GM19452 (cell line): ENCODE results near the gene TCF4.

Experiments
- ATAC-seq: cut with Tn5 transposase; IDR thresholded peaks from one replicate; pipeline ENCODE4 v1.9.1; 2021; ENCODE audit not compliant: unreplicated experiment

Gene TCF4

DNA sequence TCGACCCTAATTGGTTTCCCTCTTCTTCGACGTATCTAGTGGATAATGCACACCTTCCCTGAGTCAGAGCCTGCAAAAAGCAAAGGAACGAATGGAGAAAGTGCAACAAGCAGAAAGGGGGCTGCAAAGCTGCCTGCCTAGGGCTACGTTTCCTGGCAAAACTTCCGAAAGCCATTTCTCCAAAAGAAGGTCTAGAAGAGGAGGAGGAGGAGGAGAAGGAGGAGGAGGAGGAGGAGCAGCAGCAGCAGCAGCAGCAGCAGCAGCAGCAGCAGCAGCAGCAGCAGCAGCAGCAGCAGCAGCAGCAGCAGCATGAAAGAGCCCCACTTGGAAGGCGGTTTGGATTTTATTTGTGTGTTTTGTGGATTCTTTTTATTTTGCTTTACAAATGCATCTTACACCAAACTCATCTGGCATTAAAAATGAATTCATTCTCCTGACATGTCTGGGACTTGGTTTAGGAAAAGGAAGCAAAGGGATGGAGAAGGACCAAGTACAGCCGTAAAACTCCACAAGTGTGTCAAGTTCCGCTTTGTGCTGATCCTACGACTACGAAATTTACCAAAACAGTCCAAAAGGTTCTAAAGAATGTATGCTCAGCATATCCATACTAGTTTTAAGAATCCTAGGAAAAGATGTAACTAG is 2.0 kb downstream of the TCF4 start:
- no peak for ATAC-seq

DNA sequence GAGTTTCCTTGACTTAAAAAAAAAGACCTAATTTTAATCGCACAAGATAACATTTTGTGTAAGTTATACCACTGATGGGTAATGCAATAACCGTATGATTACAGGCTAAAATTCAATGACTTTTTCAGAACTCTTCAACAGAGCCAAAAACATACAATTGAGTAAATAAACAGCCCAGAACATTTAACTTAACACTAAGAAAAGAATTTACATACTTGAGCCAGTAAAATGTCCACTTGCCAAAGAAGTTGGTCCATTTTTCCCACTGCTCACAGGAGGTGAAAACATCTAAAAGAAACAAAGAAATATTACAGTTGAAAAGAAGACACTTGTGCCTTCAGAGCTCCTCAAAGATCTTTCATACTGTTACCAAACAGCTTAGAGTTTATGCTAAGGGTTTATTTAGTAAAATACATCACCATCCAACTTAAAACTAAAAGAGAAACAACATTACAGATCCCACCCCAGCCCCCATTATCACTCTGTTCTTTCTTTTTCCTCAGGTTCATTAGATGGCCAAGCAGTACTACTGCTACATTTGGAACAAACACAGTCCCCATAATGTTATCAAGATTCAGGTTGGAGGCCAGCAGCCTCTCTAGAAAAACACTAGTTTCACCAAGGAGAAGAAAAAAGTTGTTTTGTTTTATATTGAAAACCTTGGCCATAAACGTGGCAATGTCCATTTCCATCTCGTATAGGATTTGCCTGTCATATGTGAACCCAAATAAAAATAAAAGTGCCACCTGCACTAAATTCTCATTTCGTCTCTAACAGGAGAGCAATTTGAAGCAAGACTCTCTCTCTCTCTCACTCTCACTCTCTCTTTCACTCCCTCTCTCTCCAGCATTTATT is 2.7 kb downstream of the TCF4 start:
- no peak for ATAC-seq

DNA sequence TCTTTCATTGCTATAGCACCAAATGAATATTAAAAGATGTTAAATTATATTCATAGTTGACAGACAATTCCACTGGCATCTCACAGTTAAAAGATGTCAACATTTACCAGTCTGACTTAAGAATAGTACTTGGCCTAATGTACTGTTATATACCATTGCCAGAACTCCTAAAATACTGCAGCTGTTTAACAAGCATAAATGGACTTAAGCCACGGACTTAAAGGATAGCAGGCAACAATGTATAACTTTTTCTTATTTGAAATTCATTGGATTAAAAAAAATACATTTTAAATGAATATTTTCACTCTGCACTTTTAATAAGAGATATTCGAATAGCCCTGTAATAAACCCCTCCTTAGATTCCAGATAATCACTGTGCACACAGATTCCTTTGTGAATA is 3.8 kb downstream of the TCF4 start:
- no peak for ATAC-seq

DNA sequence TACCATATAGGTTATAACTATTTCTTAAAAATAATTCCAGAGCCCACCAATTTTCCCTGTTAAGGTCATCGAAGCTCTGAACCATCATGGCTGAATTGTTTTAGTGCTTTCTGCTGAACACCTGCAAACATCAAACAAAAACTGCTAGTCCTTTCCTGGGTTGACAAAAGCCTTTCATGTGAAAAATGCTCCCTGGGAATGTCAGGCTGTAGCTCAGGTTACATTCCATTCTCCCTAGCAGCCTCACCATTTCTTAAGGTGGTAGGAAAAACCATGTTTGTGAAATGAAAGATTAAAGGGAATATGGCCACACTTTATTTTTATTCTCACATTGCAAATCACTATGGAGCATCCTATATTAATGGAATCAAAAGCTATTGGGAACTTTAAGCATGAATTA is 5.7 kb downstream of the TCF4 start:
- ATAC-seq: no peak

DNA sequence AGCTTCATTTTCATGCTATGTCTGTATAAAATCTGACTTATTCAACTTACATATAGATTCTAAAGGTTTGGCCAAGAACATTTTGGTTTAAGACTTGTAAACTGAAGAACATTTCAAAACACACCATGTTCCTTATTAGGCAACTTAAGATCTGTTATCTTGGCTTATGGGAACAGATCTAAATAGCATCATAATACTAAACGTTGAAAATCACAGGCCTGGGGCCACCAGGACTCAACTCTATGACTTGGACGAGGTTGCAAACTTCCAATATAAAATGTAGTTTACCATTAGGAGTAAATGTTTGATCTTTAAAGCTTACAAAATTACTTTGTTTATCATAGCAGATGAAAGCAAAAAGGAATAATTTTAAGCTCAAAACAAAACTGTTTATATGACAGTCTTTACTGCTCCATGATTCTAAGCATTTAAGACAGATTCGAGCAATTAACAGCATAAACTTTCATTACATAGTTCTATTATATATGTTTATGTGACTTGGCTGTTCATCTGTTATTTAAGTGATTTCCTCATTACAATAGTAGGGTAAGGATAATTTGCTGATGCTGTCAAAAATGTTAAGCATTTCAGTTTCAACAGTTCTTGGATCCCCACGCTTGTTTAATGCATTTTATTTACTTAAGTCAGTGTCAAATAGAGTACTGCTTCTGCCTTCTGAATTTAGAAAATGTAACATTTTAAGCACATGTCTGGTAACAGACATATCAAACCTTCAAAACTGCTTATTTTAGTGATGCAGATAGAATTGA is 8.3 kb downstream of the TCF4 start:
- ATAC-seq: no peak

DNA sequence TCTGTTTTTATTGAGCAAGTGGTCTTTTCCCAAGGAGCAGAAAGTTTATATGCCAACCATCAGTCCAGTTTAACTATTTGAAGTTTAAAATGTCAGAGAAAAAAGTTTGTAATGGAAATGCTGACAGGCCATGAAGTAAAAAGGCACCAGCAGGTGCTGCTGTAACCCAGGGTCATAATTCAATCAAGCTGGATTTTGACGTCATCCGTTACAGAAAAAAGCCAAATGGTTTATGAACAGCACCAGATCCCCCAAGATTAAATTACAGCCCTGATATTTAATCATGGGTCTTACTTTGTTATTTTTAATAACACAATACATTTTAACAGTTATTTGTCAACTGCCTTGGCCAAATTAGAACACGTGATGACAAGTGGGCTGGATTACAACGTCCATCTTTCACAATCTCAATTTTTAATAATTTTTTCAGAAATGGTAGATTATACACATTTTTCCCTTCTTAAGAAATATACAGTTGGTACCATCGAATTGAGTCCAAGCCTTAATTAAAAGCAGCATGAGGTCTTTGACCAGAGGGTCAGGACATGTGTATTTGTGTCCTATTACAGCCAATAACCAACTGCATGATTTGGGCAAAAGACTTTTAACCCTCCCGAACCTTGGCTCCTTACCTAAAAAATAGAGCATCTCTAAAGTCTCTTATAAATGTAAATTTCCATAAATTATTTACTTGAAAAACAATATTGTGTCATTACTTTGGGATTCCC is 10.0 kb downstream of the TCF4 start:
- ATAC-seq: no peak

DNA sequence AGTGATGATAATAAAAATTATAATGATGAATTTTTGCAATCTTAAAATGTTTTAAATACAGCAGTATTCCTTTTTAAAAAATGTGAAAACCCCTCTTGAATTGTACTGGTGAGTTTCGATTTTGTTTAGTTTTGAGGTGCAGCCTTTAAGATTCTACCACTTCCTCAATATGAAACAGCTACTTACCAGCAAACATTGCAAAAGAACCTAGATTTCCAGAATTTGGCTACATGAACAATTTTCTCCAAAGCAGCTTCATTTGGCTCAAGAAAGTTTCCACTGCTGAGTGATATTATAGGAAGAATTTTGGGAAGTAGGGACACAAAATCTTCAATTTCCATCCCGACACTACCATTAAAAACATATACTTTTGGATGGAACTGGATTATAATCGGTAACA is 12.0 kb downstream of the TCF4 start:
- ATAC-seq: no peak

DNA sequence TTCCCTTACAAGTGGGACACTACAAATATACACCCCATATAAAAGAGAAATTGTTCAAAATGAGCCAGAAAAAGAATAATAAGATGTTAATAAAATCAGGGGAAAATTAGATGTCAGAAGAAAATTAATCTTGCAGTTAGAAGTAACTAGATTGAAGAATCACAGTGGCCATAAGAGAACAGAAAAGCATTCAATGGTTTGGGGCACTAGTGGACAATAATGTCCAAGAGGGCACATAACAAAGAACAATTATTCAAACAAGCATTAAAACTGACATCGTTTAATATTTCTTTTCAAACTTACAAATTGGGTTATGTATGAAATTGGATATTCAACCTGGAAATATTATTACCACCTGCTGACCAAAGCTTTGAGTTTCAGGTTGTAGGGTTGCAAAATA is 12.9 kb downstream of the TCF4 start:
- ATAC-seq: no peak

DNA sequence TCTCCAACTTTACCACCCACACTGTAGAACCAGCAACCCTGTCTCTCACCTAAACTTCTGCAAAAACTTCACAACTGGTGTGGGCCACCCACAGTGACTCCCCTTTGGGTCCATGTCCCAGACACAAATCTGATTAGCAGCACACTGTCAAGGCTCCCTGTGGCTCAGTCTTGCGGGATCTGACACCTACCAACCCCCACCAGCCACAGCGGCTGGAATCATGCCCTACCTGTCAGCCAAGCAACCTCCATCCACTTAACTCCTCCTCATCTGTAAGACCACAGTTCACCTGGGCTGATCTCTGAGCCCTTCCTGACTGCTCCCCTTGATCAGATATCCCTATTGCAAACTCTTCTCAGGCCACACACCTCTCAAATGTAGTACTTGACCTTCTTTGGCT is 14.6 kb downstream of the TCF4 start:
- no peak for ATAC-seq

DNA sequence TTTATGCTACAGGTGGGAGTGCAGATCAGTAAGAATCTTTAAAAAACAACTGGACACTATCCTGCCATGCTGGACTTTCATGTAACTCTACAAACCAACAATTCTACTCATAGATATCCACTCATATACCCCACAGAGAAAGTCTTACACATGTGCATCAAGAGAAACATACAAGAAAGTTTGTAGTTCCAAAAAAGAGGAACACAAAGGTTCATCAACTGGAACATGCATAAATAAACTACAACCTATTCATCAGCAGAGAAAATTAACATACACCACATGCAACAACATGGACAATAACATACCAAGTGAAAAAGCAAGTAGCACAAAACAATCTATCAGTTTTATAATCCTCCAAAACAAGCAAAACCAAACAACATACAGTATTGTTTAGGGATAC is 17.0 kb downstream of the TCF4 start:
- no peak for ATAC-seq

DNA sequence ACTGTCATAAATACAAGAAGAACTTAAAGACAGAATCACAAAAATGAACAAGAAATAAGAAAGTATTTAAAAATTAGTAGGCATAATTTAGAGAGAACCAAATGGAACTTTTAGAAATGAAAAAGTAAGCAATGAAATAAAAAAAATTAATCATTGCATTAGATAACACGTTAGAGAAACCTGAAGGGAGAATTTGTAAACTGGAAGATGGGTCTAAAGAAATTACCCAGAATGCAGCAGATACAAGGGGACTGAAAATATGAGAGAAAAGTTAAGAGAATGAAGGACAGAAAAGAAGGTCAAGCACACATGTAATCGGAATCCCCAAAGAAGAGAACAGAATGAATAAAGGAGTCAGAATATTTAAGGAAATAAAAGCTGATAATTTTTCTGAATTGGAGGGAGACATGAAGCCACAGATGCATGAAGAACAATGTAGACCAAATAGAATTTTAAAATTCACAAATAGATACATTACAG is 21.5 kb downstream of the TCF4 start:
- no peak for ATAC-seq

DNA sequence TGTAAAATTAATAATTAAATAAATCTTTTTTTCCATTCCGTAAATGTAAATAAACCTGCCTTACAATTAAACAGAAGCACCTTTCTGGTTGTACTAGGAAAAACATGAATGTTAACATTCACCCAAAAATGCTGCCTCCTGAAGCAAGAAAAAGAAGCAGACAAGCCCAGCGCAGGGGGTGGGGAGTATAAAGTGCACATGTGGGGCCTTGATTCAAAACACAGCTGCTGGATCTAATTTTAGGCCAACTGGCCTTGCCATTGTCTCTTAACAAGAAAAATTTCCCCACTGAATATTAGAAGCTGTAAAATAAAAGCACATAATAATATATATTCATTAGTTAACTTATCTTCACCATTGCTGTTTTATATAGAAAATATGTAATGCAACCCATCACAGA is 28.3 kb downstream of the TCF4 start:
- no peak for ATAC-seq

DNA sequence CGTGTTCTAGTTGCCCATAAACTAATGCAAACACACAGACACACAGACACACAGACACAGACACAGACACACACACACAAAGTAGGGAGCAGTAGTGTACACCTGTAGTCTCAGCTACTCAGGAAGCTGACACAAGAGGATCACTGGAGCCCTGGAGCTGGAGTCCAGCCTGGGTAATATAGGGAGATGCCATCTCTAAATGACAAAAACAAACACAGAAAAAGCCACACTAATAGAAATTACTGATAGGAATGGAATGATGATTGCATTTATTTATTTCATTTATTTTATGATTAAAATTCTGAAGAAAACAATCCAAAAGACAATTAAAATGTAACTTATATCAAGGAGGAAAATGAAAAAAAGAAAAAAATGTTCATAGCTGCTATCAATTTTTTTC is 30.8 kb downstream of the TCF4 start:
- ATAC-seq: no peak

DNA sequence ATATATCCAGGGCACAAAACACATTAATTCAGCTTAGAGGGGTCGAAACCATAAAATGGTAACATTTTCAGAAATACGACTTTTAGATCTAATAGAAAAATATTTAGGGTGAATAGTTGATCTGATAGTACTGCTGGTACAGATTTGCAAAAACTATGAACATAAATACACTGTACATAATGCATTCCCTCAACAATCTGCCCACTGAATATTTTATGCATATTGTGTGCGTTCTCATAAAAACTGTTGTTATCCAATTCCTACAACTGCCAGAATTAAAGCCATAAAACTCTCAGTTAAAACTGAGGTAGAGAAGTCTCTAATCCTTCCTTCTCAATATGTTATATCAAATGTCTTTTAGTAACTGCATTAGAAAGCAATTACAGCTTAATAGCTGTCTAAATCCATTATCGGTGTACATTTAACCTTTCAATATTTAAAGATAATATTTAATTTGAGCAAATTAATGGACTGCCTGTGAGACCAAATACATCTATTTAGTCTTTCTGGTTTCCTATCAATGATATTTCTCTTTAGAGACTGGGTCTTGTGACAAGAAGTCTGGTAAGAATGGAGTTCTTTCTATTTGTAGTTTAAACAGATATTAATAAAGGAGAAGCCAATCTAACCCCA is 32.5 kb downstream of the TCF4 start:
- ATAC-seq: no peak

DNA sequence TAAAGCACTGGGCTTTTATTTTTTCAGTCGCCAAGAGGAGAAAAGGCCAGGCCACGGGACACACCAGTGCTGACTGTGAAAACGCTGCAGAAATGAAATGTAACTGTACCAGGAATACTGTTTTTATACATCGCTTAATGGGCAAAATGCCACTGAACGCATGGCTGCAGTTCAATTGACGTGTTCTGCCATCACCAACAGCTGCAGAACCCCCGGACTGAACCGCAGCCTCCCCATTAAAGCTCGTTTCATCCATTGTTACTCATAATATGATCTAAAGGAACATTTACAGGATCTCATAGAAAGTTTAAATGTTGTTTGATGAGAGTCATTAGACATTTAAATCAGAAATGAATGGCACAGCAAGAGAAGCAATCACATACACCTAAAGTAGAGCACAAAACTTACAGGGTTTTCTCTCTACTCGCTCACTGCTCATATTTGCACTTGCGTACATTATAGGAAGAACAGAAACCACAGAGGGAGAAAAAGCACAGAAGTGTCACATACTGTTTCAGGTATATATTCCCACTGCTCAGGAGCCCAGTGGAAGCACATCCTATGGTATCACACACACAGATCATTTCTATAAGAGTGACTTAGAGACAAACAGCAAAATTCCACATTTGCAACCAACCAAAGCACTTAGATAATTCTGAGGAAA is 35.3 kb downstream of the TCF4 start:
- no peak for ATAC-seq

DNA sequence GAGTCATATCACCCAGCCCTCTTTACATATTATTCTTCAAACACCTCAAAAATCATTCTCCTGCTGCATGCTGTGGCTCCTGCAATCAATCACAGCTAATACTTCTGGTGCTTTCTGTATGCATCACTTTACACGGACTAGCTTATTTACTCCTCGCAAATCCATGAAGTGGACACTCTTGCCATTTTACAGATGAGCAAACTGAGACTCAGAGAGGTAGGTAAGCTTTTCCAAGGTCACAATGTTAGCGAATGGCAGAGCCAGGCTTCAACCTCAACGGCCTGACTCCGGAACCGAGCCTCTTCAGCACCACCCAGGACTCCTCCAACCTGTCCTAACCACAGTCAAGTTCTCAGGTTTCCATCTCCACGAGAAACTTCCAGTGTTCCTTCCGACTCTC is 36.8 kb downstream of the TCF4 start:
- ATAC-seq: no peak

DNA sequence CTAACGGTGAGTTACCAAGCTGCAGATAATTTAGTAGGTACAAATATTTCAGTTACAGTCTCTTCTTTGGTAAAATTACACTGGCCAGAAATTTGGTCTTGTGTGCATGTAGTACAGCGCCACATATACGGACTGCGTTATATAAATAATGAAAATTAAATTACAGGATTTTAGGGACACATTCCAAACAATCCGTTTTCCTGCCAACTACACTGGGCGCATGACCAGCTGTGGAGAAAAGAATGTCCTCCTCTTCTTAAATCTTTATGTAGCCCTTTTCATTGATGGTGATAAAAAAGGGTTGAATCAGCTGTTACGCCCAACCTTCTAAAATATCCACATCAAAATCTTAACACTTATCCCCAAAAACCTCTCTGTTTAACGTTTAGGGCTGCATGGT is 37.5 kb downstream of the TCF4 start:
- no peak for ATAC-seq

DNA sequence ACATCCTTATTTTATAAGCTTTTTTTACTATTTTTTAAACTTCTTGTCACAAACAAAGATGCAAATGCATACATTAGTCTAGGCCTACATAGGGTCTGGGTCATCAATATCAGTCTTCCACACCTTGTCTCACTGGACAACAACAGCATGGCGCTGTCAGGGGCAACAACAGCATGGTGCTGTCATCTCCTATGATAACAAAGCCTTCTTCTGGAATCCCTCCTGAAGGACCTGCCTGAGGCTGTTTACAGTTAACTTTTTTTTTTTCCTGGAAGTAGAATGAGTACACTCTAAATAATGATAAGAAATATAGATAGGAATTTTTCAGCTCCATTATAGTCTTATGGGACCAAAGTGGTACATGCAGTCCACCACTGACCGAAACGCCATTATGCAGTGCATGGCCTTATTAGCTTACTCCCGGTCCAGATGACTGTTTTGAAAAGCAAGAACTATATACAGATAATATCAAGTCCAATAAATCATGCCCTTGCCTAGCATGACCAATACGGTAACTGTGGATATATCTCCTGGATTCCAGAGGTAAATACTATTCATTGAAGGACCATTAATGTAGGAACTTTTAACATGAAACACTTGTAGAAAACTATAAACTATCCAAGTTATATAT is 38.4 kb downstream of the TCF4 start:
- ATAC-seq: no peak

DNA sequence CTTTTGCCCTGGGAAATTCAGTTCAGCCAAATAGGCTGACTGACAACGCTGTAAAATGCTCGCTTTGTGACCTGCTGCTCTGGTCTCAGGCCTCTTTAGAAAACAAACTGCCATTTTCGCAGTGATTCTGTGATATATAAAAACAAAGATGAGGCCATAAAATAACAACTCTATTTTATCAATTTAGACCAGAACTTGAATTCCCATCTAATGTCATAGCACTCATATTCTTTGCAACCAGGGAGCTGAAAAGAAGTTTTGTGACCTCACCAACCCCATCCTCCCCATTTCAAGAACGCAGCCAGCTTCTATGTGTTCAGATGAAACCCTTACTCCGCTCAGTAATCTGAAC is 40.3 kb downstream of the TCF4 start:
- ATAC-seq: no peak
